ENCODE data around the gene SLCO4A1. TPM values are rescaled to one million over a fixed set of nuclear protein-coding genes. Genes with fewer than 3 reads are reported as not detected.
"Not testable (repeated sequence)": the region's sequence is repeated elsewhere in the genome, so short reads cannot be mapped to it uniquely, and the experiment has no call there.

SLCO4A1 gene
- total RNA-seq, 1 donor from 2014 or later = 3.6 TPM

DNA sequence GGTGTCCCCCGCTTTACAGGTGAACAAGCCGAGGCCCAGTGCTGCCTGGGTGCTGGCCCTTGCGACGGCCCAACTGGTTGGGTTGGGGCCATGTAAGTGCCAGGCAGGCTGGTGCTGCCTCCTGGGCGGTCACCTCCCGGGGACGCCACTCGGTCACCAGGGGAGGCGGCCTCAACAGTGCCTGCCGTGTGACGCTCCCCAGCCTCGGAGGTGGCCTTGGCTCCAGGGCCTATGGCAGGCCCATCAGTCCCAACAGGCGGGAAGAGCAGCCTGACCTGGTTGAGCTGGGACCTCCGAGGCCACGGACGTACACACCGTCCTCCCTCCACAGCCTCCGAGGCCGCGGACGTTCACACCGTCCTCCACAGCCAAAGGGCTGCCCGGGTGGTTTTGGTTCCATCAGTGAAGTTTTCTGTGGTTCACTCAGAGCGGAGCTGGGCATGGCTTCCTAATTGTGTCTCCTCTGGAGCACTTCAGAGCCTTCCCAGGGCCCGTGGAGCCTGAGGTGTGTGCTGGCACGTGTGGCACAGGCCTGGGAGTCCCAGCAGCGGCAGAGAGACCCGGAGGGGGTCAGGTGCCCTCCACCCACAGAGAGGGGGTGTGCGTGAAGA lies 19.3 kb upstream of the SLCO4A1 start:
- DNase-seq (ENCODE audit: low read depth, low spot score) = no peak

DNA sequence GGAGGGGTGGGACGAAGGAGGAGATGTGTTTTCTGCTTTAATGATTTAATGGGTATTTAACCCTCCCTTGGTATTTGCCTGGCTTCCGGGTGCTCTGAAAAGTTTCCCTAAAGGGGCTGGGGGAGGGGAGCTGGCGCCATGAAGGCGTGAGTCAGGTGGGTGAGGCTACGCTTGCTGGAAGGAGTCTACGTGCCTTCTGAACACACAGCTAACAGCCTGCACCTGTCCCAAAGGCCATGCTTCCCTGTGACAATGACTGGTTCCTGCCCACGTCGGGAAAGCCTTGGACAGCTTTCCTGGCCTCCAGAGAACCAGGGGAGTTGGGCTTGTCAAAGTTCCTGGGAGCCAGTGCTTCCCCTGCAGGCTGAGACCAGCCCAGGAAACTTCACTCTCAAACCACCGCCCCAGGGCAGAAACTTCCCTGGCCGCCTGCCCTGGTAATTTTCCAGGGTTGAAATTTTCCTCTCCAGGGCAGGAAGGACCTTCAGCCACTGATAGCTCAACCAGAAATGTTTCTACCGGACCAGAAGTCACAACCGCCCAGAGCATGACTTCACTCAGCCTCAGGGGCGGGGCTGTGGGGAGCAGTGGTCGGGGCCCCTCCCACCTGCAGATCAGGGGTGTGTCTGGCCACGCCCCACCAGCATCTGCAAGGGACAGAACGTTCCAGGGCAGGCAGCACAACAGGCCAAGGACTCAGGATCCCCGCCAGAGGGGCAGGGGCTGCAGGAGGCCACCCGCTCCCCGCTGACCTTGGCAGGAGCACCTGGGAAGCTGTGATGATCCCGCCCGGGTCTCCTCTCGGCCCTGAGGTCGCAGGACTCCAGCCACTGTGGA lies 18.6 kb upstream of the SLCO4A1 start:
- DNase-seq (ENCODE audit: low read depth, low spot score) = peak; percentile 78

DNA sequence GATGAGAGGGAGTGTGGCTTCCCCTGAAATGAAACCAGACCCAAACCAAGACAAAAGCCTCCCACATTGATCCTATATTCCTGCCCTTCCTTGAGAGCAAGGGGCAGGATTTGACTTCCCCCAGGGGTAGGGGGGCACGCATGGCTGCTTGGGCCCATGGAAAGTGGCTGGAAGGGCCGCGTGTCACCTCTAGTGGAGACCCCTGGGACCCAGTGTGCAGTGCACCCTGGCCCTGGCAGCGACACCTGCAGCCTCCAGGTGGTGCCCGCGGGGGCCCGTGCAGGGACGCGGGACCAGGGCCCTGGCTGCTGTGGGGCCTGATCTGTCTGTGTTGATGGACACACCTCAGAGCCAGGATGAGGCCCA lies 18.0 kb upstream of the SLCO4A1 start:
- no peak for DNase-seq (ENCODE audit: low read depth, low spot score)

DNA sequence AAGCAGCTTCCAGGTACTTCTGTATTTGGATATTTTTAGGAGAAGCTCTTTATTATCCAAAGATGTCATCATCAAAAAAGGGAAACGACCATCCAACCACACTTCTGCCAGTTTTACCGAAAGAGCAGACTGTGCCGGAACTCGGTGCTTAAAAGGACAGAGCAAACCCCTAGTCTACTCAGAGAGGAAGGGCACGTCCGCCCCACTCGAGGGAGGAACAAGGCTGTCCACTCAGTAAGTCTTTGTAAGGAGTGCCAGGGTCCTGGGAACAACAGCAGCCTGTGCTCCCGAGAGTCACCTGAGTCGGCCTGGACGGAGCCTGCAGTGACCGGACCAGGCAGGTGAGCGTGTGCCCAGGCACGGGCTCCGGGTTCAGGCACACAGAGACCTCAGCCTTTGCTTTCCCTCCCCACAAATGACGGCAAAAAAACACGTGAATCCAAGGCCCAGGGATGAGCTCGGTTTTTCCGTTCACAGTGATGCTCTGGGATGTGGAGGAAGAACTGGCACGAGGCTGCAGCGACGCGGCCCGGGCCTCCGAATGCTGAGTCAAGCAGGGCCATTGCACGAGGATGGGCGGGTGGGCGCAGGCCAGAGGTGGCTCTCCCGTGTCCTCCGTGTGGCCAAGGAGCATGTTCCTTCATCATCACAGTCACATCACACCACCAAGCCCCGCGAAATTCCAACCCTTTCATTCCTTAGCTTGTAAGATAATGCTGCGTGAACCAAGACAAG lies 17.4 kb upstream of the SLCO4A1 start:
- no peak for DNase-seq (ENCODE audit: low read depth, low spot score)

- DNase-seq (ENCODE audit: low read depth, low spot score) = no peak
Observed at GRCh38 chr20:62625516-62625915, 16.8 kb upstream of the SLCO4A1 start.

- DNase-seq (ENCODE audit: low read depth, low spot score) = no peak
Observed at GRCh38 chr20:62625921-62626547, 16.3 kb upstream of the SLCO4A1 start.

DNA sequence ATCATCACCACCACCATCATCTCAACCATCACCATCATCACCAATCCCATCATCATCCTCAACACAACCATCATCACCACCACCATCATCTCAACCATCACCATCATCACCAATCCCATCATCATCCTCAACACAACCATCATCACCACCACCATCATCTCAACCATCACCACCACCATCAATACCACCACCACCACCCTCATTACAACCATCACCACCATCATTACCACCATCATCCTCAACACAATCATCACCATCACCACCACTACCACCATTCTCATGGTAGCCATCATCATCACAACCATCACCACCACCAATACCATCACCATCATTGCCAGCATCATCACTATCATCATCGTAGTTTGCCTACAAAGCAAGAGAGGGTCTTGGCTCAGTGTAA lies 14.9 kb upstream of the SLCO4A1 start:
- not testable (repeated sequence) for DNase-seq (ENCODE audit: low read depth, low spot score)

- no peak for DNase-seq (ENCODE audit: low read depth, low spot score)
Observed at GRCh38 chr20:62627901-62628612, 14.2 kb upstream of the SLCO4A1 start.

- no peak for DNase-seq (ENCODE audit: low read depth, low spot score)
Observed at GRCh38 chr20:62628691-62629090, 13.6 kb upstream of the SLCO4A1 start.

- no peak for DNase-seq (ENCODE audit: low read depth, low spot score)
Observed at GRCh38 chr20:62629864-62630470, 12.3 kb upstream of the SLCO4A1 start.

- no peak for DNase-seq (ENCODE audit: low read depth, low spot score)
Observed at GRCh38 chr20:62631336-62632308, 10.7 kb upstream of the SLCO4A1 start.

- DNase-seq (ENCODE audit: low read depth, low spot score) = no peak
Observed at GRCh38 chr20:62632575-62633090, 9.7 kb upstream of the SLCO4A1 start.

- no peak for DNase-seq (ENCODE audit: low read depth, low spot score)
Observed at GRCh38 chr20:62633598-62634329, 8.5 kb upstream of the SLCO4A1 start.

- no peak for DNase-seq (ENCODE audit: low read depth, low spot score)
Observed at GRCh38 chr20:62634330-62634967, 7.9 kb upstream of the SLCO4A1 start.

- no peak for DNase-seq (ENCODE audit: low read depth, low spot score)
Observed at GRCh38 chr20:62635232-62635631, 7.1 kb upstream of the SLCO4A1 start.

DNA sequence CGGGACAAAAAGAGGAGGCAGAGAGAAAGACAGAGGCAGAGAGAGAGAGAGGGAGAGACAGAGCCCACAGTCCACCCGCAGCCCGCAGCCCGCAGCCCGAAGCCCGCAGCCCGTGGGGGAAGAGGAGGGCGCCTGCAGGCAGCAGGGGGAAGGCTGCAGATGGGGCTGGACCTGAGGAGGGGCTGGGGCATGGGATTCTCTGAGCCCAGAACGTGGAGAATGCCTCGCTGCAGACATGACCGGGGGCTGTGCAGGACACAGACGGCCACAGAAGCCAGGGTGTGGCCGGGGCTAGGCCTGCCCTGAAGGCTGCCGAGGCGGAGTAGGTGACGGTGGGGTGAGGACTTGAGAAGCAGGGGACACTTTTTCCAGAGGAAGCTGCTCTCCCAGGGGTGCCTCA lies 6.5 kb upstream of the SLCO4A1 start:
- no peak for DNase-seq (ENCODE audit: low read depth, low spot score)

GRCh38 chr20:62636446-62636845 lies 5.9 kb upstream of the SLCO4A1 start:
- DNase-seq (ENCODE audit: low read depth, low spot score) = no peak

DNA sequence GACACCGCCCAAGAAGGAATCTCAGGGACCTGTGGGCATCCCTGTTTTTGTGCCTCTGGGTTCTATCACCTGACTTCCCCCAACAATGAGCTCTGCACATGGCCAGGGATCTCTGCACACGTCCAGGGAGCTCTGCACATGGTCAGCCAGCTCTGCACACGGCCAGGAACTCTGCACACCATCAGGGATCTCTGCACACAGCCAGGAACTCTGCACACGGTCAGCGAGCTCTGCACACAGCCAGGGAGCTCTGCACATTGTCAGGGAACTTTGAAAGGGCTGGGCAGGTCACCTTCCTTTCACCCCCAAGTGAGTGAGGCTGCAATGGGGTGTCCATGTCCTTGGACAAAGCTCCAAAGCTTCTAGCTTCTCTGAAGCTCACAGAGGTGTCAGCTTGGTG lies 5.2 kb upstream of the SLCO4A1 start:
- no peak for DNase-seq (ENCODE audit: low read depth, low spot score)

Measured in pulmonary artery endothelial cell (primary cell).